Endothelial cell of umbilical vein (primary cell): ENCODE measurements around the gene PPM1G. TPM values are rescaled to one million over a fixed set of nuclear protein-coding genes. Genes with fewer than 3 reads are reported as not detected.
A peak's percentile ranks its signal among the peaks of the same experiment; 100 is the strongest.

ENCODE experiments used
- BruUV-seq: library from RNA; stranded (reverse); fragments of 400-500 nt; replicated peaks from 2 replicates; lab custom pipeline; 2021; lab: Mats Ljungman, UMichigan
- CTCF ChIA-PET: fragments of 300-600, 350-600 bp; sonication (Branson Sonifier 250); formaldehyde crosslinking; loops from one replicate; lab custom pipeline; 2021; ENCODE audit warnings: antibody characterized with exemption, inconsistent platforms; lab: Charles Lee
- POLR2A ChIA-PET: fragments of 300-600, 350-600 bp; sonication (Branson Sonifier 250); formaldehyde crosslinking; loops from one replicate; lab custom pipeline; 2021; ENCODE audit warnings: antibody characterized with exemption, inconsistent platforms; lab: Charles Lee
- DNase-seq: peaks from one replicate; pipeline ENCODE4 v3.0.0-alpha.2; 2011; ENCODE audit warnings: low read depth, low spot score
- FAIRE-seq: peaks from 2 replicates; lab custom pipeline; 2011; peaks lifted over from hg19 to GRCh38; lab: Jason Lieb, UNC
- H2AFZ ChIP-seq: 2 replicates; pipeline ENCODE4 v1.6.0; 2012; ENCODE audit warnings: low read depth, low read length, control low read depth, inconsistent platforms
- H3K27ac ChIP-seq: 2 replicates; pipeline ENCODE4 v1.5.1; 2011; ENCODE audit warnings: low read depth, mild to moderate bottlenecking, control low read depth, low read length, moderate library complexity; ENCODE audit not compliant: insufficient read depth
- H3K27me3 ChIP-seq, 2 experiments: 2 replicates each; pipeline versions ENCODE4 v1.6.0 to v1.6.1; 2011; ENCODE audit warnings: low read length in 2 of 2, mixed read lengths in 1 of 2; ENCODE audit not compliant: control insufficient read depth in 2 of 2, insufficient read depth in 2 of 2
- H3K36me3 ChIP-seq, 2 experiments: 2 replicates in 1 of 2; 3 replicates in 1 of 2; pipeline ENCODE4 v1.5.1; 2011; ENCODE audit warnings: low read length in 2 of 2, mild to moderate bottlenecking in 1 of 2, moderate library complexity in 1 of 2; ENCODE audit not compliant: control insufficient read depth in 2 of 2, insufficient read depth in 2 of 2; ENCODE audit errors: extremely low read depth in 1 of 2
- H3K4me1 ChIP-seq: 3 replicates; pipeline ENCODE4 v1.5.1; 2011; ENCODE audit warnings: mild to moderate bottlenecking, low read length; ENCODE audit not compliant: control insufficient read depth, insufficient read depth; ENCODE audit errors: extremely low read depth
- H3K4me2 ChIP-seq: 2 replicates; pipeline ENCODE4 v1.6.1; 2011; ENCODE audit warnings: low read length, control low read depth, mixed read lengths; ENCODE audit not compliant: insufficient read depth
- H3K4me3 ChIP-seq, 3 experiments: fragments of 200-600 bp in 1 of 3; sonication (generic), shearing (Covaris generic) in 1 of 3; replicated peaks in 1 of 3; 2 replicates each; pipeline ENCODE4 v1.5.1; 2011 to 2016; ENCODE audit warnings: control low read depth in 3 of 3, low read length in 3 of 3, mild to moderate bottlenecking in 2 of 3, inconsistent platforms in 1 of 3, low read depth in 1 of 3, moderate library complexity in 1 of 3; ENCODE audit not compliant: insufficient read depth in 1 of 3
- H3K79me2 ChIP-seq: 2 replicates; pipeline ENCODE4 v1.6.0; 2012; ENCODE audit warnings: low read length, inconsistent platforms; ENCODE audit not compliant: control insufficient read depth, insufficient read depth
- H3K9ac ChIP-seq: replicated peaks from 2 replicates; pipeline ENCODE3; 2011; ENCODE audit warnings: low read length, control low read depth; ENCODE audit not compliant: insufficient read depth; ENCODE audit errors: extremely low read depth
- H3K9me1 ChIP-seq: replicated peaks from 3 replicates; pipeline ENCODE4 v1.6.0; 2011; ENCODE audit warnings: mild to moderate bottlenecking, low read length; ENCODE audit not compliant: control insufficient read depth, insufficient read depth; ENCODE audit errors: extremely low read depth
- H3K9me3 ChIP-seq: replicated peaks from 2 replicates; pipeline ENCODE4 v1.5.1; 2012; ENCODE audit warnings: low read length, inconsistent platforms; ENCODE audit not compliant: control insufficient read depth, insufficient read depth
- H4K20me1 ChIP-seq: replicated peaks from 2 replicates; pipeline ENCODE3; 2011; ENCODE audit warnings: mild to moderate bottlenecking, low read length; ENCODE audit not compliant: control insufficient read depth, insufficient read depth; ENCODE audit errors: extremely low read depth
- CTCF ChIP-seq, 2 donors: IDR thresholded peaks; 1 replicate in 1 of 2; 2 replicates in 1 of 2; pipeline ENCODE4 v1.5.1; 2011; ENCODE audit warnings: low read length in 2 of 2, mild to moderate bottlenecking in 2 of 2, moderate library complexity in 2 of 2, control low read depth in 1 of 2, inconsistent platforms in 1 of 2, low read depth in 1 of 2; ENCODE audit not compliant: insufficient read depth in 1 of 2; ENCODE audit errors: extremely low read depth in 1 of 2
- EZH2 ChIP-seq: IDR thresholded peaks from 2 replicates; pipeline ENCODE4 v1.6.1; 2012; ENCODE audit warnings: borderline replicate concordance, low read depth, mild to moderate bottlenecking, moderate library complexity, low read length, inconsistent platforms; ENCODE audit not compliant: severe bottlenecking
- FOS ChIP-seq: IDR thresholded peaks from 2 replicates; pipeline ENCODE4 v1.6.1; 2011; ENCODE audit warnings: mild to moderate bottlenecking, low read length, moderate library complexity, borderline replicate concordance; ENCODE audit not compliant: insufficient read depth
- GATA2 ChIP-seq: IDR thresholded peaks from 2 replicates; pipeline ENCODE4 v1.7.0; 2011; ENCODE audit warnings: low read depth, mild to moderate bottlenecking, moderate library complexity, mixed read lengths, low read length; ENCODE audit not compliant: insufficient read length, insufficient read depth
- JUN ChIP-seq: IDR thresholded peaks from 2 replicates; pipeline ENCODE4 v1.6.1; 2011; ENCODE audit warnings: borderline replicate concordance, low read depth; ENCODE audit not compliant: insufficient read length, insufficient read depth
- MAX ChIP-seq: IDR thresholded peaks from 2 replicates; pipeline ENCODE4 v1.6.1; 2011; ENCODE audit not compliant: insufficient read depth, insufficient read length
- MYC ChIP-seq: IDR thresholded peaks from one replicate; pipeline ENCODE4 v1.6.1; 2011; ENCODE audit warnings: mild to moderate bottlenecking, low read depth, low read length
- POLR2A ChIP-seq: IDR thresholded peaks from 2 replicates; pipeline ENCODE4 v1.6.1; 2012; ENCODE audit warnings: low read depth, mild to moderate bottlenecking, control low read depth, low read length
- POLR2AphosphoS5 ChIP-seq: IDR thresholded peaks from 2 replicates; pipeline ENCODE4 v1.6.1; 2012; ENCODE audit warnings: low read depth, mild to moderate bottlenecking, control low read depth, low read length, moderate library complexity; ENCODE audit not compliant: insufficient read depth
- dilution Hi-C: fragments of 300-500 bp; cut with MboI; formaldehyde crosslinking; loops from one replicate; pipeline ENCODE4 v1.15.0; 2019; ENCODE audit warnings: low sequenced_read_pairs; ENCODE audit not compliant: extremely low pct_ligation_motif_present
- intact Hi-C: fragments of 100-400 bp; cut with micrococcal nuclease; formaldehyde crosslinking; loops from one replicate; pipeline ENCODE4 v1.10.0; 2022
- polyA plus RNA-seq, 4 experiments: library from polyadenylated mRNA; depleted of rRNA in 3 of 4; stranded (reverse) in 3 of 4; unstranded in 1 of 4; fragments of >200 nt; gene quantifications; 2 replicates each; pipeline versions ENCODE4 v1.2.1 to v1.2.3, GENCODE V29; 2011 to 2012; ENCODE audit warnings: missing spikeins in 1 of 4
- total RNA-seq: library from RNA; stranded (reverse); gene quantifications from 2 replicates; pipeline ENCODE4 v1.2.3, GENCODE V29; 2021

PPM1G gene
- total and polyA plus RNA-seq, 2 donors (not counting 3 experiments of a cell fraction or from before 2014, with no cell fraction given) = 48.1 to 135 TPM

GRCh38 chr2:27370026-27370815 is 39.2 kb downstream of the PPM1G start, which contains the start of the genes EIF2B4 and SNX17:
TSS of gene EIF2B4 (minus strand) at chr2:27370338. CDS start at chr2:27370314, 24 bp downstream.
TSS of gene SNX17 (plus strand) at chr2:27370616. CDS start at chr2:27370744, 128 bp downstream.
- no peaks in the 10 kb centered on the region for H4K20me1 ChIP-seq
- H3K9me3 ChIP-seq = no peaks in the 10 kb centered on the region
- BruUV-seq = no TSS peak
- DNase-seq (peak; percentile 100), FAIRE-seq (peak; percentile 99)
- H3K36me3 ChIP-seq = peaks cover 13 to 33% of the 10 kb centered on the region in 2 experiments
- dilution Hi-C loops (no loop called here), intact Hi-C loops (loop anchor here (1.0 to 5.0 kb wide), 6 partner anchors 10 to 158 kb away; partner anchors contain the start of genes ATRAID, GTF3C2, IFT172 and MPV17)
- H3K9me1 ChIP-seq = no peaks in the 10 kb centered on the region
- CTCF ChIA-PET = interaction anchor here (0.8 to 1.4 kb wide), 9 partner anchors 9 to 313 kb away, joined by 3 to 8 read pairs (median 4); partner anchors contain the start of gene GTF3C2
- H3K4me3 ChIP-seq = peak within 1 kb of the TSS; percentile 65 to 86 (median 78)
- peaks cover 30% of the 10 kb centered on the region for H3K79me2 ChIP-seq
- peak within 1 kb of the TSS; percentile 90 for H3K9ac ChIP-seq
- POLR2A ChIA-PET = interaction anchor here (1.7 kb wide), 1 partner anchor 13 kb away, joined by 7 read pairs; the partner anchor contains the start of gene GTF3C2
- H2AFZ ChIP-seq = peak within 1 kb of the TSS; percentile 76
- H3K4me1 ChIP-seq = peaks cover 14% of the 10 kb centered on the region
- peak within 1 kb of the TSS; percentile 50 for H3K27ac ChIP-seq
- no peaks in the 10 kb centered on the region for H3K27me3 ChIP-seq
- no peak for TF ChIP-seq EZH2
- peak; percentile 70 for TF ChIP-seq MAX
- no peak for TF ChIP-seq JUN
- peak; percentile 92 for TF ChIP-seq POLR2AphosphoS5
- TF ChIP-seq CTCF (IDR thresholded peaks at IDR 0.05; ENCODE audit: extremely low read depth in 1 of 2, insufficient read depth in 1 of 2, low read depth in 1 of 2, low read length in 2 of 2) = peak; percentile 89 to 91
- peak; percentile 53 for TF ChIP-seq MYC
- TF ChIP-seq FOS = peak; percentile 6
- peak; percentile 91 for TF ChIP-seq POLR2A
- no peak for TF ChIP-seq GATA2
- H3K4me2 ChIP-seq = peak within 1 kb of the TSS; percentile 92
